CD4-positive, alpha-beta T cell treated with Interleukin-6 at 100 ng/mL for 8 hours (primary cell): ENCODE results near the gene SCCPDH.

Source experiments
- DNase-seq: peaks from one replicate; pipeline ENCODE4 v3.0.0-alpha.2; 2020; ENCODE audit warnings: mixed read lengths, low spot score

The SCCPDH gene

GRCh38 chr1:246785494-246786111 is 61.4 kb downstream of the SCCPDH start:
- peak; percentile 30 for DNase-seq

GRCh38 chr1:246786606-246787238 is 62.5 kb downstream of the SCCPDH start:
- DNase-seq: no peak

- DNase-seq: no peak
Measured at GRCh38 chr1:246787781-246788513, 63.7 kb downstream of the SCCPDH start.

GRCh38 chr1:246788895-246789338 is 64.7 kb downstream of the SCCPDH start:
- no peak for DNase-seq

- no peak for DNase-seq
Measured at GRCh38 chr1:246789454-246790339, 65.5 kb downstream of the SCCPDH start.

- no peak for DNase-seq
Measured at GRCh38 chr1:246790364-246790763, 66.2 kb downstream of the SCCPDH start.

GRCh38 chr1:246790833-246791232 is 66.6 kb downstream of the SCCPDH start:
- no peak for DNase-seq

GRCh38 chr1:246791303-246791918 is 67.2 kb downstream of the SCCPDH start:
- no peak for DNase-seq

GRCh38 chr1:246792603-246793002 is 68.4 kb downstream of the SCCPDH start:
- DNase-seq: no peak

- DNase-seq: no peak
Measured at GRCh38 chr1:246793356-246793896, 69.2 kb downstream of the SCCPDH start.

GRCh38 chr1:246794048-246794827 is 70.0 kb downstream of the SCCPDH start:
- no peak for DNase-seq

- no peak for DNase-seq
Measured at GRCh38 chr1:246794828-246795671, 70.8 kb downstream of the SCCPDH start.

- no peak for DNase-seq
Measured at GRCh38 chr1:246795906-246796694, 71.9 kb downstream of the SCCPDH start.

- no peak for DNase-seq
Measured at GRCh38 chr1:246797157-246797556, 72.9 kb downstream of the SCCPDH start.

- no peak for DNase-seq
Measured at GRCh38 chr1:246797597-246797996, 73.4 kb downstream of the SCCPDH start.

- DNase-seq: no peak
Measured at GRCh38 chr1:246798107-246798506, 73.9 kb downstream of the SCCPDH start.

GRCh38 chr1:246798606-246799496 is 74.6 kb downstream of the SCCPDH start:
- no peak for DNase-seq

- no peak for DNase-seq
Measured at GRCh38 chr1:246800356-246800755, 76.1 kb downstream of the SCCPDH start.
